ENCODE results near the gene CENATAC.
"Not testable (repeated sequence)": the region's sequence is repeated elsewhere in the genome, so short reads cannot be mapped to it uniquely, and the experiment has no call there.

CENATAC gene

GRCh38 chr11:118996926-118997626 is 862 bp upstream of the CENATAC start:
- no peak for DNase-seq

- peak; percentile 35 for DNase-seq
These were observed 415 bp downstream of the CENATAC start for GRCh38 chr11:118998388-118998717.

- DNase-seq: no peak
These were observed 884 bp downstream of the CENATAC start for GRCh38 chr11:118998822-118999221.

GRCh38 chr11:119000906-119001305 is 3.0 kb downstream of the CENATAC start:
- DNase-seq: no peak

- DNase-seq: no peak
These were observed 8.7 kb downstream of the CENATAC start for GRCh38 chr11:119006656-119007055.

GRCh38 chr11:119011476-119012053 is 13.6 kb downstream of the CENATAC start:
- no peak for DNase-seq

GRCh38 chr11:119012629-119013170 is 14.8 kb downstream of the CENATAC start:
- no peak for DNase-seq

- no peak for DNase-seq
These were observed 16.4 kb downstream of the CENATAC start for GRCh38 chr11:119014209-119014924.

- no peak for DNase-seq
These were observed 17.2 kb downstream of the CENATAC start for GRCh38 chr11:119015054-119015611.

- no peak for DNase-seq
These were observed 18.5 kb downstream of the CENATAC start for GRCh38 chr11:119016216-119017009.

GRCh38 chr11:119017377-119017776 is 19.4 kb downstream of the CENATAC start:
- not testable (repeated sequence) for DNase-seq

GRCh38 chr11:119018074-119018938 is 20.4 kb downstream of the CENATAC start, which contains the start of the genes RPS25 and TRAPPC4:
Gene RPS25, minus strand, starts transcription at chr11:119018343. Its CDS starts 59 bp downstream, at chr11:119018284.
Gene TRAPPC4, plus strand, starts transcription at chr11:119018766. Its CDS starts 30 bp downstream, at chr11:119018796.
- peak; percentile 87 for DNase-seq

GRCh38 chr11:119019996-119020395 is 22.1 kb downstream of the CENATAC start:
- DNase-seq: no peak

GRCh38 chr11:119021631-119022030 is 23.7 kb downstream of the CENATAC start:
- no peak for DNase-seq

GRCh38 chr11:119023741-119024140 is 25.8 kb downstream of the CENATAC start:
- no peak for DNase-seq

GRCh38 chr11:119024430-119025098 is 26.6 kb downstream of the CENATAC start:
- DNase-seq: no peak

- no peak for DNase-seq
These were observed 27.1 kb downstream of the CENATAC start for GRCh38 chr11:119025099-119025473.

GRCh38 chr11:119025541-119025940 is 27.6 kb downstream of the CENATAC start:
- no peak for DNase-seq

GRCh38 chr11:119025978-119026766 is 28.2 kb downstream of the CENATAC start:
- DNase-seq: no peak

GRCh38 chr11:119026970-119027369 is 29.0 kb downstream of the CENATAC start:
- no peak for DNase-seq
